Right ventricle myocardium superior (tissue), 1 donor: Measurements from ENCODE around the gene VAV1. TPM values are rescaled to one million over a fixed set of nuclear protein-coding genes. Genes with fewer than 3 reads are reported as not detected.
"Not testable (repeated sequence)": the region's sequence is repeated elsewhere in the genome, so short reads cannot be mapped to it uniquely, and the experiment has no call there.

Source experiments
- ATAC-seq: fragments of 200-7000 bp; cut with Tn5 transposase; one replicate; pipeline ENCODE4 v1.9.1; 2020; ENCODE audit warnings: mild to moderate bottlenecking; ENCODE audit not compliant: poor library complexity
- DNase-seq: peaks from one replicate; pipeline ENCODE4 v3.0.0-alpha.2; 2020
- intact Hi-C: fragments of 100-400 bp; cut with DNase I; formaldehyde crosslinking; loops from one replicate; pipeline ENCODE4 v1.11.2; 2022
- total RNA-seq: library from RNA; stranded (reverse); fragmentation: NEBNext Ultra II Directional; extraction: Animal tissue kit (Norgen Biotek cat#: 25700); gene quantifications from one replicate; pipeline ENCODE4 v1.2.1, GENCODE V29; 2021
- donor health status: DM: no; HTN: yes; CAD: no; lungs with severe emphysema.

Gene VAV1
- total RNA-seq, 1 donor from 2014 or later = 2.8 TPM

- DNase-seq = no peak
- ATAC-seq = no peak
- intact Hi-C loops = no loop called here
These were observed 55.8 kb downstream of the VAV1 start for GRCh38 chr19:6828306-6828697.

GRCh38 chr19:6828698-6829633 is 56.5 kb downstream of the VAV1 start:
- no peak for DNase-seq
- intact Hi-C loops = no loop called here
- ATAC-seq = no peak

- ATAC-seq, intact Hi-C loops, DNase-seq: not testable (repeated sequence)
These were observed 57.3 kb downstream of the VAV1 start for GRCh38 chr19:6829829-6830228.

GRCh38 chr19:6831084-6831483 is 58.6 kb downstream of the VAV1 start:
- ATAC-seq, intact Hi-C loops, DNase-seq: not testable (repeated sequence)

- DNase-seq = no peak
- ATAC-seq = no peak
- intact Hi-C loops = no loop called here
These were observed 59.9 kb downstream of the VAV1 start for GRCh38 chr19:6832412-6832811.

- intact Hi-C loops = no loop called here
- DNase-seq = no peak
- no peak for ATAC-seq
These were observed 60.8 kb downstream of the VAV1 start for GRCh38 chr19:6833166-6833790.

- DNase-seq (no peak), ATAC-seq (no peak)
- intact Hi-C loops = no loop called here
These were observed 61.9 kb downstream of the VAV1 start for GRCh38 chr19:6834433-6834832.

- ATAC-seq = no peak
- intact Hi-C loops = no loop called here
- no peak for DNase-seq
These were observed 63.0 kb downstream of the VAV1 start for GRCh38 chr19:6835501-6835900.

GRCh38 chr19:6837525-6837924 is 65.0 kb downstream of the VAV1 start:
- ATAC-seq = no peak
- DNase-seq = no peak

GRCh38 chr19:6838062-6838655 is 65.7 kb downstream of the VAV1 start:
- intact Hi-C loops = no loop called here
- DNase-seq = no peak
- no peak for ATAC-seq

More at GRCh38 chr19:6837525-6837924, 65.0 kb downstream of the VAV1 start:
- intact Hi-C loops = no loop called here

- no peak for ATAC-seq
- no peak for DNase-seq
- intact Hi-C loops = no loop called here
These were observed 70.5 kb downstream of the VAV1 start for GRCh38 chr19:6842871-6843607.

- DNase-seq = no peak
- intact Hi-C loops = no loop called here
- ATAC-seq = no peak
These were observed 75.3 kb downstream of the VAV1 start for GRCh38 chr19:6847828-6848200.

- intact Hi-C loops = no loop called here
- DNase-seq = no peak
- no peak for ATAC-seq
These were observed 76.5 kb downstream of the VAV1 start for GRCh38 chr19:6848986-6849385.

- intact Hi-C loops = no loop called here
- ATAC-seq = no peak
- DNase-seq = no peak
These were observed 77.4 kb downstream of the VAV1 start for GRCh38 chr19:6849876-6850275.

GRCh38 chr19:6851359-6851758 is 78.9 kb downstream of the VAV1 start:
- ATAC-seq (no peak), DNase-seq (no peak)
- intact Hi-C loops = no loop called here

- intact Hi-C loops = no loop called here
- ATAC-seq = no peak
- no peak for DNase-seq
These were observed 79.5 kb downstream of the VAV1 start for GRCh38 chr19:6852001-6852400.

- DNase-seq (no peak), ATAC-seq (no peak)
- intact Hi-C loops = no loop called here
These were observed 81.4 kb downstream of the VAV1 start for GRCh38 chr19:6853868-6854267.

GRCh38 chr19:6854758-6855157 is 82.2 kb downstream of the VAV1 start:
- no peak for ATAC-seq
- DNase-seq = no peak
- intact Hi-C loops = no loop called here

- ATAC-seq = no peak
- DNase-seq = no peak
- intact Hi-C loops = no loop called here
These were observed 84.4 kb downstream of the VAV1 start for GRCh38 chr19:6856749-6857372.
